ENCODE results near the gene FBXO46.

- TF ChIP-seq CTCF (tag by site-specific recombination; IDR thresholded peaks at IDR 0.05) (no peak), ZNF521 (tag by site-specific recombination; IDR thresholded peaks at IDR 0.05) (no peak), ZNF416 (tag by site-specific recombination; IDR thresholded peaks at IDR 0.05) (no peak), GFI1B (tag by site-specific recombination; IDR thresholded peaks at IDR 0.05) (no peak), ZSCAN23 (tag by site-specific recombination; IDR thresholded peaks at IDR 0.05) (no peak), ZNF530 (tag by site-specific recombination; IDR thresholded peaks at IDR 0.05; ENCODE audit: low read depth) (no peak), ZNF366 (tag by site-specific recombination; conservative IDR thresholded peaks at IDR 0.05) (no peak)
Measured at GRCh38 chr19:45774765-45775164, 44.1 kb upstream of the FBXO46 start.

Measured in HEK293 (cell line).